Measurements from ENCODE around the gene NACC1.
"Not testable (repeated sequence)": the region's sequence is repeated elsewhere in the genome, so short reads cannot be mapped to it uniquely, and the experiment has no call there.

The NACC1 gene

GRCh38 chr19:13150931-13151604, 33.0 kb downstream of the NACC1 start:
- no peak for FAIRE-seq

DNA sequence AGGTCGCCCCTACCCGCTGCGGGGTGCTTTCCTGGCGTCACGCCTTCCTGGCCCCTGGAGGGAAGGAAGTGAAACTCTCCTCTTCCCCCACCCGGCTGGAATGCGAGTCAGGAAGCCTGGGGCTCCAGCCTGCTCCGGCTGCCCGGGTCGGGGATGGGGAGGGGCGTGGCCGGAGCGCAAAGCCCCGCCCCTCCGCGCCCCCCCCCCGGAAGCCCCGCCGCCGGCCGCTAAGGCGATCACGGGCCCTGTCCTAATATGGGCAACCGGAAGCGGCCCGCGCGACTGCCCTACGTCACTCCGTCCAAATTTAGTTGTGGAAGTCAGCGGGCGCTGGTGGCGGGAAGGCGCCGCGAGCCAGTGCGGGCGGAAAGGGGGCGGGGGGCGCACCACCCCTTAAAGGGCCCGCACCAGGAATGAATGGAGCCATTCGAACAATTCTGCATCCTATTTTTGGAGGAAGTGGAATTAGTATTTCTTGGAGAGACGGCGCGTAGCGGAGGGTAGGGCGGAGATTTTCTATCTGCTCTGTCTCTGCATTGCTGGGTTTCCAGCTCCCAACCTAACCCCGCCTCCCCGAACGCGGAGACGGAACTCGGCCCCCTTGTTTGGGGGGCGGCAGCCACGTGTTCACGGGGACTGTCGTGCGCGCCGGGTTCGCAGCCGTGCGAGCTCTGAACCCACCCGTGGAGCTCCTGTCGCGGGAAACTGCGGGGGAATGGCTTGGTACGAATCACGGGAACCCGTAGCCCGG, 33.7 kb downstream of the NACC1 start:
- peak; percentile 9 for FAIRE-seq

DNA sequence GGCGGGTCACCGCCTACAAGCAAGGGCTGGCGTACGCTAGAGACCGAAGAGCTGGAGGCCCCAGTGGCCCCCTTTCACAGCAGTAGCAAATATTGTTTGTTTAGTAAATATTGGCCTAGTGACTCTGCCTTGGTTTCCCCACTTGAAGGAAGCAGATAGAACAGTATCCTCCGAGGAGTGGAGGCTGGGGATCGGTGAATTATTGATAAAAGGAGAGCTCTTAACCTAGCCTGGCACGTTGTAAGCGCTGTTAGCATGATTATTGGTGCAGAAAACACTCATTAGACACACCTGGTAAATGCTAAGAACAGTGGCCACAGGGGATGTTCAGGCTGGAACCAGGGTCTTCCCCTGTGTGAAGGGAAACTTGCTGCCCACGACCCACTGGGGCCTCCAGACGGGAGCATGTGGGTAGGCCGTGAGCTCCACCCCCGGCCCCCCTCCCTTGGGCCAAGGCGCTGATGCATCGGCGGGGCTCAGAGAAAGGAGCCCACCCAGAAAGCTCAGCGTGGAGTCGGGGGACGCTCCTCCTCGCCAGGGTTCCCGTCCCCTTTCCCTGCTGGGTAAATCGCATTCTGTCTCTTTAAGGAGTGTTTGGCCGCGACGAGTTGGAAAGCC, 34.4 kb downstream of the NACC1 start:
- FAIRE-seq = peak; percentile 47

- no peak for FAIRE-seq
Observed at GRCh38 chr19:13152974-13153568, 35.0 kb downstream of the NACC1 start.

DNA sequence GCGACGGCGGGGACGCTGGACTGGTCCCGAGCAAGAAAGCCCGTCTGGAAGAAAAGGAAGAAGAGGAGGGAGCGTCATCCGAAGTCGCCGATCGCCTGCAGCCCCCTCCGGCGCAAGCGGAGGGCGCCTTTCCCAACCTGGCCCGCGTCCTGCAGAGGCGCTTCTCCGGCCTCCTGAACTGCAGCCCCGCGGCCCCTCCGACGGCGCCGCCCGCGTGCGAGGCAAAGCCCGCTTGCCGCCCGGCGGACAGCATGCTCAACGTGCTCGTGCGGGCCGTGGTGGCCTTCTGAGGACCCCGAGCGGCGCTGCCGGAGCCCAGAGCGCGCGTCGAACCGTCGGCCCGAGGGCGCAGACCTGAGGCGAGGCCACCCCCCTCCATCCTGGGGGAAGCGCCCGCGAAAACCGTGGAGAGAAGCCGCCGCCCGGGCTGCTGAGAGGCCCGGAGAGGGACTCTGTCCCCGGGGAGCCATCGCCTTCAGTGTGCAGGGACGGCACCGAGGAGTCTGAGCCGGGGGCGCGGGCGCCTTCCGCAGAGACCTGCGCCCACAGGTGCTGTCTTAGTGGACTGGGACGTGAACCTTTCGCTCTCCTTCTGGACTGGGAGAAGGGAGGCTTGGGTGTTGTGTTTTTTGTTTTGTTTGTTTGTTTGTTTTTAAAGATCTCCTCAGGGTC, 35.6 kb downstream of the NACC1 start:
- no peak for FAIRE-seq

GRCh38 chr19:13154241-13154778, 36.2 kb downstream of the NACC1 start:
- FAIRE-seq = no peak

DNA sequence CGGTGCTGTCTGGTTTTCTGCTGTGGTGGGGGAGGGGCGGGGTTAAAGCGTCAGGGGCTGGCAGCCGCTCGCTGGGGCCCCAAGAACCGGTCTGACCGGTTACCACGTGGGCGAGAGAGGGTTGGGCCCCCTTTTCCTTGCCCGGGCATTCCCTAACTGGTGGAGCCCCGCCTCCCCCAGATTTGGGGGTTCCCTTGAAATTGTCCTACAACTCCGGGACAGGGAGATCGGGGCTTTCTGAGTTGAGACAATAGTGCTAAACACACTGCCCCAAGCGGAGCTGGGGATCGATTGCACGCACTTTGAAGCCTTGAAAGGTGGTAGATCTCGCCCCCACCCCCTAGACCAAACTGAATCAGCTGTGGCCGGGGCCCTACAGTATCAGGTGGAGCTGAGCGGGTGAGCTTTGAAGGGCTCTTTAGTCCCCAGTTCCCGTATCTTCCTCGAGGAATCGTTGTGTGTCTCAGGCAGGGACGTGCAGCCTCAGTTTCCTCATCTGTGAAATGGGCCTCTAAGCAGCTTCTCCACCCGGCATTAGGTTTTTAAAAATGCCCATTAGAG, 36.9 kb downstream of the NACC1 start:
- FAIRE-seq = no peak

DNA sequence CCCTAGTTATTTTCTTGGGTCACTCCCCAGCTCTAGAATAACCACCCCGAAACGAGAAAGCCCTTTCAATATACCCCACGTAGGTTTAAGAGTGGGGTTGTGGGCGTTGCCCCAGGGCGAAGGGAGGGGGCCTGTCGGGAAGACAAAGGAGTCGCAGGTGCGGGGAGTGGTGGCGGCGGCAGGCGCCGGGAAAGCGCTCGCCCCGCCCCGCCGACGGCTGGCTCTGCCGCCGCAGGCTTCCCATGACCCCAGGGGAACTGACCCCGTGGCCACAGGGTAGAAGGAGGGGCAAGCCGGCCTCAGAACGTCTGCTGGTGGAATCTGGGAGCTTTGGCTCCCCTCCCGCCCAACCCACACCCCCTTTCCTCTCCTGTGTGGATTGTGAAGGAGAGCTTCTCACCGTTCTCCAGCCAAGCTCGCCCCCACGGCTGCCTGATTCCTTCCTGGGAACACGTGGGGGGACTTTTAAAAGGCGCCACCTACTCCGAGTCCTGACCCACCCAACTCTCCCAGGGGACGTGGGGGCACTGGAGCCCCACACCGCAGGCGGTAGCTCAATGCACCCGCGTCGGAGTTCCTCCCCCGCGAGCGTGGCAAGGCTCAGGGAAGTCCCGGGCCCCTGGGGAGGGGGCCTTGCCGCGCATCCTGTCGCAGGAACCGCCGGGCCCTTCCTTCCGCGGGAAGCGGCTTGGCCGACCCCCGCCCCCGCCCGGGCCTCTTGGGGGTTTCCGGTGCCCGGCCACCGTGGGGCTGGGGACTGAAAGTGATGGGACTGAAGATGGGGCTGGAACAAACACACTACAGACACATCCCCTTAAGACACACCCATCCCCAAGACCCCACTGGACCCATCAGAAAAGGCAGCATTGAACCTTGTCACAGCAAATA, 37.7 kb downstream of the NACC1 start:
- FAIRE-seq = no peak

DNA sequence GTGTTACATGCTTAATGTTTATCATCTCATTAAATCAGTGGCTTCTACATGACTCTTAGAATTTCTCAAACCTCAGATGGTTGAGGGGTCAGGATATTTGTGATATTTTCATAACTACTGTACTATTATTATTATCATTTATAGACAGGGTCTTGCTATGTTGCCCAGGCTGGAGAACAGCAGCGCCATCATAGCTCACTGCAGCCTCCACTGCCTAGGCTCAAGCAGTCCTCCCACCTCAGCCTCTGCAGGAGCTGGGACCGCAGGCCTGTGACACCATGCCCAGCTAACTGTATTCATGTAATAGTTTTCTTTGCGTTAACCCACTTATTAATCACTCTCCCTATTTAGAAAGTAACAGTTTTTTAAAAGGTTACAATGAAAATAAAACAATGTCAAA, 41.6 kb downstream of the NACC1 start:
- no peak for FAIRE-seq

GRCh38 chr19:13160557-13160956, 42.5 kb downstream of the NACC1 start:
- FAIRE-seq = no peak

DNA sequence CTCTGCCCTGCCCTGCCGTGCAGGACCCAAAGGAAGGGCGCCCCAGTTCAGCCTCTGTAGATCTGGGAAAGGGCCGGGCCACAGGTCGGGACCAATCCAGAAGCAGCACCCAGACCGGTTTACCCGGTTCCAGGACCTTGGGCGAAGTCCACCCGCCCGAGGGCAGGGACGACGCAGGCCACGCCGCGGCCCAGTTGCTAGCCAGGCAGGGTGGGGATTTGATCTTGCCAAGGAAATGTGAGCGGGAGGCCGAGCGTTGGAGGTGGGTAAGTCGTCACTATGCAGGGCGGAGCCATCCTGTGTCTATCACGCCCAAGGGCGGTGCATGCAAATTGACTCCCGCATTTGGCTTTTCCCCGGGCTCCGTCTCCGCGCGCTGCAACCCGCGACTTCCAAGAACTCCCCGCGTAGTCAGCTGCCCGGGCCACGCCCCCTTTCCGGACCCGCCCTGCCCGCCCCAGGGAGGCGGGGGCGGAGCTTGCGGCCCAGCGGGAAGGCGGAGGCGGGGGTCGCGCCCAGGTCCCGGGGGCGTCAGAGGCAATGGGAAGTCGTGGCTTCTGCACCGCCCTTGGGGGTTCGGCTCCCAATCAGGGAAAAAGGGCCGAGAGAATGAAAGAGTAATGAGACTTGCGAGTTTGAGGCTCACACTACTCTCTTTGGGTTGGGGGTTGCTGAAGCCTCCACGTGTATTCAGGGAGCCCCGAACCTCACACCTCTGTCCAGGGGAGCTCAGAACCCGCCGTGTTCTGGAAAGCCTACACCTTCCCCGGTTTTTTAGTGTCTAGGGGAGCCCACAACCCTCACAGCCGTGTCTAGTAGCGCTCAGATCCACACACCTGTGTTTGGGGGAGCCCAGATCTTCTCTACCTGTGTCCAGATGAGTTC, 44.9 kb downstream of the NACC1 start:
- no peak for FAIRE-seq

GRCh38 chr19:13163609-13164342, 45.7 kb downstream of the NACC1 start:
- FAIRE-seq = no peak

DNA sequence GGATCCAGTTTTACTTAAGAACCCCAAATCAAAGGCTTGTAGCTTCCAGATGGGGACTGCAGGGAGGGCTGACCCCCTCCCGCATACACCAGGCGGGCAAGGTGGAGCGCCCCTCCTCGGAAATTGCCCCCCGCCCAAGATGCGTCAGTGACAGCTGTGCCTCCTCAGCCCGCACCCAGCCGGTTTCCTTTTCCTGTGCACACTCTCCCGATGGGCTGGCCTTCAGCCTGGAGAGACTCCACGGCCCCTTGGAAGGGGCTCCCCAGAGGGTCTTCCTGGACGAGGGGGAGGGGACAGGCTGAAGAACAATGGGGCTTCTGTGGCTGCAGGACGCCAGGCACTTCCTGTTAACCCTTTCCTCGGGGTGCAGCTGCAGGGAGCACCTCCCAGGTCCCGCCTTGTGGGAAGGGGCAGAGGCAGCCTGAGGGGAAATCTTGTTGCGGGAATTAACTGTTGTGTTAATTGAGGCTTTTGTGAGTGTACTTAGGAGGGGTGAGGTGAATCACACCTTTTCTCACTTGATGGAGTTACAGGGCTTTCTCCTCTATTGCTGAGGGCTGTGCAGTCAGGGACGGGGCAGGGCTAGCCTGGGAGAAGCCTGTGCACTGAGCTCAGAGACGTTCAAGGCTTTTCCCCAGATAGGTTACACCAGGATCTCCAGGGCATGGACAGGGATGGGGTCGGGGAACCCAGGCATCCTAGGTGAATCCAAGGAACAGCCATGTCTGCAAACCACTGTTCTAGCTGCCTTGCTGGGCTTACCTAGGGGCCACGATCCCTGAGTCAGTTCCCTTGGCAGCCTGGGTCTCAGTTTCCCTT, 46.5 kb downstream of the NACC1 start:
- FAIRE-seq = no peak

- no peak for FAIRE-seq
Observed at GRCh38 chr19:13165162-13165997, 47.3 kb downstream of the NACC1 start.

GRCh38 chr19:13166151-13166550, 48.1 kb downstream of the NACC1 start:
- not testable (repeated sequence) for FAIRE-seq

DNA sequence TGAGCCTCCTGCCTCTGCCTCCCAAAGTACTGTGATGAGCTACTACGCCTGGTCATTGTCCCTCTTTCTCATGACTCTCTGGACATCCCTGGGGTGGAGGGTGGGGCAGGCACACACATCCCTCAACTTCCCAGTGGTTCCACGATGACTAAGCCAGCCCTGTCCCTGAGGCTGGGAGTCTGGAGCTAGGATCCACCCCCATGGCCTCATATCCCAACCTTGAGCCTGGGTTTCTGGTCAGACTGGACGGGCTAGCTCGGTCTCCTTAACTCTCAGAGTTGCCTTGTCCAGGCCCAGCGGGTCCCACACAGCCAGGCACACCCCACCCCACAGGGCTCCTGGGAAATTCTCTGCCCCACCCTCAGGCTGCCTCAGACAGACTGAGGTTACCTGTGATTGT, 51.7 kb downstream of the NACC1 start:
- FAIRE-seq = no peak

- no peak for FAIRE-seq
Observed at GRCh38 chr19:13171146-13171545, 53.1 kb downstream of the NACC1 start.
